HG03045 (cell line): ENCODE data around the gene GULP1.
"Not testable (repeated sequence)": the region's sequence is repeated elsewhere in the genome, so short reads cannot be mapped to it uniquely, and the experiment has no call there.

ENCODE experiments used
- ATAC-seq: cut with Tn5 transposase; IDR thresholded peaks from one replicate; pipeline ENCODE4 v1.9.1; 2021; ENCODE audit warnings: mild to moderate bottlenecking, moderate library complexity; ENCODE audit not compliant: unreplicated experiment

The GULP1 gene

GRCh38 chr2:188588235-188588634, 296.6 kb downstream of the GULP1 start:
- no peak for ATAC-seq

GRCh38 chr2:188596054-188596453, 304.4 kb downstream of the GULP1 start:
- no peak for ATAC-seq

- ATAC-seq = no peak
Observed at GRCh38 chr2:188598551-188598950, 306.9 kb downstream of the GULP1 start.

- ATAC-seq = no peak
Observed at GRCh38 chr2:188599140-188599539, 307.5 kb downstream of the GULP1 start.

GRCh38 chr2:188600536-188601210, 309.0 kb downstream of the GULP1 start:
- no peak for ATAC-seq

- no peak for ATAC-seq
Observed at GRCh38 chr2:188601391-188601790, 309.7 kb downstream of the GULP1 start.

- ATAC-seq = no peak
Observed at GRCh38 chr2:188601927-188602326, 310.3 kb downstream of the GULP1 start.

- ATAC-seq = no peak
Observed at GRCh38 chr2:188604579-188604978, 312.9 kb downstream of the GULP1 start.

- ATAC-seq = not testable (repeated sequence)
Observed at GRCh38 chr2:188605609-188606584, 314.2 kb downstream of the GULP1 start.

- ATAC-seq = not testable (repeated sequence)
Observed at GRCh38 chr2:188606596-188606995, 314.9 kb downstream of the GULP1 start.

GRCh38 chr2:188607501-188607900, 315.8 kb downstream of the GULP1 start:
- ATAC-seq = no peak

GRCh38 chr2:188609321-188610049, 317.8 kb downstream of the GULP1 start:
- no peak for ATAC-seq

- no peak for ATAC-seq
Observed at GRCh38 chr2:188610050-188610444, 318.4 kb downstream of the GULP1 start.

GRCh38 chr2:188610827-188611226, 319.2 kb downstream of the GULP1 start:
- no peak for ATAC-seq

GRCh38 chr2:188619146-188619545, 327.5 kb downstream of the GULP1 start:
- ATAC-seq = no peak

- no peak for ATAC-seq
Observed at GRCh38 chr2:188620916-188621315, 329.2 kb downstream of the GULP1 start.

- no peak for ATAC-seq
Observed at GRCh38 chr2:188622601-188623260, 331.1 kb downstream of the GULP1 start.

- no peak for ATAC-seq
Observed at GRCh38 chr2:188623995-188624643, 332.4 kb downstream of the GULP1 start.

- no peak for ATAC-seq
Observed at GRCh38 chr2:188627471-188627870, 335.8 kb downstream of the GULP1 start.
